T-cell (primary cell): ENCODE results near the gene STEAP3. TPM values are rescaled to one million over a fixed set of nuclear protein-coding genes. Genes with fewer than 3 reads are reported as not detected.

Source experiments
- ATAC-seq, 4 experiments: fragments of 200-7000 bp in 3 of 4; fragments of 150-1000 bp in 1 of 4; cut with Tn5 transposase; replicated peaks in 1 of 4; 1 replicate in 3 of 4; 2 replicates in 1 of 4; pipeline ENCODE4 v1.10.0; 2021; ENCODE audit warnings: moderate library complexity in 3 of 4, mild to moderate bottlenecking in 2 of 4, moderate number of reproducible peaks in 1 of 4
- CTCF ChIA-PET, 2 donors: fragments of 300-600 bp; sonication (Branson Sonifier 250); formaldehyde crosslinking; loops; one replicate each; lab custom pipeline; 2022; ENCODE audit warnings: antibody characterized with exemption in 2 of 2; lab: Charles Lee
- POLR2A ChIA-PET, 2 donors: fragments of 300-600 bp; sonication (Branson Sonifier 250); formaldehyde crosslinking; loops; one replicate each; lab custom pipeline; 2022; ENCODE audit warnings: antibody characterized with exemption in 2 of 2; lab: Charles Lee
- DNase-seq, 35 experiments: peaks; one replicate each; pipeline versions ENCODE4 v3.0.0 to v3.0.0-alpha.2; 2013 to 2023
- H3K27ac ChIP-seq: one replicate; pipeline ENCODE4 v1.5.1; 2013; ENCODE audit warnings: low read length
- H3K27me3 ChIP-seq, 2 experiments: replicated peaks in 1 of 2; 1 replicate in 1 of 2; 2 replicates in 1 of 2; pipeline versions ENCODE4 v1.6.1 to v1.7.0; 2013; ENCODE audit warnings: low read length in 1 of 2, mixed read lengths in 1 of 2; ENCODE audit not compliant: control insufficient read depth in 2 of 2, insufficient read depth in 2 of 2; ENCODE audit errors: extremely low read depth in 1 of 2
- H3K36me3 ChIP-seq, 2 donors: 1 replicate in 1 of 2; 2 replicates in 1 of 2; pipeline versions ENCODE4 v1.6.1 to v1.7.0; 2013; ENCODE audit warnings: low read length in 1 of 2; ENCODE audit not compliant: control insufficient read depth in 2 of 2, insufficient read depth in 1 of 2; ENCODE audit errors: extremely low read depth in 1 of 2
- H3K4me1 ChIP-seq, 2 experiments: 1 replicate in 1 of 2; 2 replicates in 1 of 2; pipeline versions ENCODE4 v1.6.1 to v1.7.0; 2013; ENCODE audit warnings: low read length in 2 of 2, mixed read lengths in 1 of 2; ENCODE audit not compliant: insufficient read depth in 2 of 2, control insufficient read depth in 1 of 2; ENCODE audit errors: extremely low read depth in 1 of 2
- H3K4me3 ChIP-seq, 2 donors: 1 replicate in 1 of 2; 2 replicates in 1 of 2; pipeline versions ENCODE4 v1.5.1 to v1.7.0; 2013; ENCODE audit warnings: mild to moderate bottlenecking in 2 of 2, low read length in 1 of 2, moderate library complexity in 1 of 2; ENCODE audit not compliant: control insufficient read depth in 1 of 2; ENCODE audit errors: extremely low read depth in 1 of 2
- H3K9me3 ChIP-seq: 2 replicates; pipeline ENCODE4 v1.7.0; 2013
- H3K27ac Mint-ChIP-seq, 2 donors: one replicate each; pipeline ENCODE4 v1.8.0; 2020 to 2021; ENCODE audit warnings: mild to moderate bottlenecking in 2 of 2, mixed read lengths in 2 of 2
- H3K27me3 Mint-ChIP-seq, 2 donors: one replicate each; pipeline ENCODE4 v1.8.0; 2021 to 2022; ENCODE audit warnings: mixed read lengths in 2 of 2
- H3K36me3 Mint-ChIP-seq: one replicate; pipeline ENCODE4 v1.8.0; 2021; ENCODE audit warnings: mixed read lengths
- H3K4me1 Mint-ChIP-seq, 3 donors: one replicate each; pipeline ENCODE4 v1.8.0; 2020 to 2022; ENCODE audit warnings: mixed read lengths in 3 of 3, mild to moderate bottlenecking in 1 of 3
- H3K4me3 Mint-ChIP-seq, 3 donors: one replicate each; pipeline ENCODE4 v1.8.0; 2020 to 2022; ENCODE audit warnings: mild to moderate bottlenecking in 3 of 3, mixed read lengths in 3 of 3, moderate library complexity in 3 of 3
- H3K9me3 Mint-ChIP-seq, 3 donors: one replicate each; pipeline ENCODE4 v1.8.0; 2020 to 2022; ENCODE audit warnings: mixed read lengths in 3 of 3
- whole genome bisulfite sequencing: methylation state at CpG from one replicate; pipeline ENCODE4 v1.1.5; 2013; ENCODE audit warnings: missing lambda C conversion rate; ENCODE audit not compliant: insufficient coverage; 5-methylcytosine and 5-hydroxymethylcytosine counted together
- total RNA-seq, 35 experiments: library from RNA in 6 of 35; stranded (reverse) in 6 of 35; fragments of 120-200 nt in 1 of 35; gene quantifications; one replicate each; pipeline versions ENCODE4 v1.2.1 to v1.2.4 and lab custom pipeline; 2013 to 2026

Gene STEAP3
- total RNA-seq, 5 donors from 2014 or later (not counting 1 experiment from before 2014, with no cell fraction given): 0.20 to 0.46 (median 0.23) TPM

GRCh38 chr2:119228136-119228535 lies 4.5 kb downstream of the STEAP3 start:
- H3K4me3 ChIP-seq: no peak overlapping the region
- H3K4me1 Mint-ChIP-seq: no peaks in the 10 kb centered on the region
- ATAC-seq (no peak), DNase-seq (no peak)
- ChIA-PET CTCF (no interaction called here), POLR2A (no interaction called here)
- H3K36me3 ChIP-seq: no peaks in the 10 kb centered on the region
- H3K27me3 Mint-ChIP-seq: peaks cover 4 to 23% of the 10 kb centered on the region in 2 donors
- H3K9me3 ChIP-seq: no peaks in the 10 kb centered on the region
- no peaks in the 10 kb centered on the region for H3K36me3 Mint-ChIP-seq
- H3K27ac Mint-ChIP-seq: no peak overlapping the region
- no peaks in the 10 kb centered on the region for H3K9me3 Mint-ChIP-seq
- no peak overlapping the region for H3K27ac ChIP-seq
- H3K4me3 Mint-ChIP-seq: no peak overlapping the region
- H3K4me1 ChIP-seq: peaks cover 0 to 7% of the 10 kb centered on the region in 2 experiments
- H3K27me3 ChIP-seq: peaks cover 0 to 33% of the 10 kb centered on the region in 2 experiments
- 77% methylated on average over 4 of the region's 5 CpGs for WGBS

GRCh38 chr2:119228964-119229363 lies 5.3 kb downstream of the STEAP3 start:
- H3K4me1 ChIP-seq: peaks cover 0 to 3% of the 10 kb centered on the region in 2 experiments
- ChIA-PET CTCF (interaction anchor here in 1 of 2 donors (0.7 kb wide), 1 partner anchor 647 kb away, joined by 6 read pairs; no protein-coding TSS in a partner anchor), POLR2A (no interaction called here)
- no peak overlapping the region for H3K27ac ChIP-seq
- Mint-ChIP-seq H3K36me3 (no peaks in the 10 kb centered on the region), H3K4me1 (no peaks in the 10 kb centered on the region), H3K27me3 (peaks cover 4 to 20% of the 10 kb centered on the region in 2 donors), H3K9me3 (no peaks in the 10 kb centered on the region), H3K4me3 (no peak overlapping the region), H3K27ac (no peak overlapping the region)
- peaks cover 0 to 32% of the 10 kb centered on the region in 2 experiments for H3K27me3 ChIP-seq
- H3K36me3 ChIP-seq: no peaks in the 10 kb centered on the region
- H3K9me3 ChIP-seq: no peaks in the 10 kb centered on the region
- H3K4me3 ChIP-seq: no peak overlapping the region
- ATAC-seq: no peak
- 81% methylated on average over 4 of the region's 7 CpGs for WGBS
- DNase-seq: no peak

- Mint-ChIP-seq H3K4me1 (no peaks in the 10 kb centered on the region), H3K4me3 (no peak overlapping the region), H3K36me3 (no peaks in the 10 kb centered on the region), H3K9me3 (no peaks in the 10 kb centered on the region), H3K27ac (no peak overlapping the region), H3K27me3 (peaks cover 4 to 16% of the 10 kb centered on the region in 2 donors)
- no peak overlapping the region for H3K4me3 ChIP-seq
- H3K9me3 ChIP-seq: no peaks in the 10 kb centered on the region
- 95% methylated on average over 3 of the region's 3 CpGs for WGBS
- ATAC-seq (no peak), DNase-seq (no peak)
- no peaks in the 10 kb centered on the region for H3K4me1 ChIP-seq
- no peaks in the 10 kb centered on the region for H3K36me3 ChIP-seq
- H3K27ac ChIP-seq: no peak overlapping the region
- peaks cover 0 to 28% of the 10 kb centered on the region in 2 experiments for H3K27me3 ChIP-seq
- ChIA-PET CTCF (interaction anchor here in 1 of 2 donors (0.7 kb wide), 1 partner anchor 646 kb away, joined by 6 read pairs; no protein-coding TSS in a partner anchor), POLR2A (no interaction called here)
These were observed 6.1 kb downstream of the STEAP3 start for GRCh38 chr2:119229716-119230115.

- H3K36me3 Mint-ChIP-seq: no peaks in the 10 kb centered on the region
- no peak for ATAC-seq
- CTCF ChIA-PET: no interaction called here
- DNase-seq: no peak
- peaks cover 4 to 10% of the 10 kb centered on the region in 2 donors for H3K27me3 Mint-ChIP-seq
- H3K9me3 Mint-ChIP-seq: no peaks in the 10 kb centered on the region
- WGBS: 82% methylated on average over 21 of the region's 28 CpGs
- Histone ChIP-seq H3K4me3 (no peak overlapping the region), H3K36me3 (no peaks in the 10 kb centered on the region), H3K4me1 (no peaks in the 10 kb centered on the region), H3K27me3 (peaks cover 0 to 21% of the 10 kb centered on the region in 2 experiments), H3K9me3 (no peaks in the 10 kb centered on the region), H3K27ac (no peak overlapping the region)
- no peak overlapping the region for H3K4me3 Mint-ChIP-seq
- H3K27ac Mint-ChIP-seq: no peak overlapping the region
- POLR2A ChIA-PET: no interaction called here
- no peaks in the 10 kb centered on the region for H3K4me1 Mint-ChIP-seq
These were observed 6.9 kb downstream of the STEAP3 start for GRCh38 chr2:119230219-119231185.

GRCh38 chr2:119231975-119232665 lies 8.5 kb downstream of the STEAP3 start:
- Histone ChIP-seq H3K4me3 (no peak overlapping the region), H3K9me3 (no peaks in the 10 kb centered on the region), H3K4me1 (no peaks in the 10 kb centered on the region), H3K27me3 (peaks cover 0 to 25% of the 10 kb centered on the region in 2 experiments), H3K36me3 (no peaks in the 10 kb centered on the region), H3K27ac (no peak overlapping the region)
- Mint-ChIP-seq H3K9me3 (no peaks in the 10 kb centered on the region), H3K4me3 (no peak overlapping the region), H3K27ac (no peak overlapping the region), H3K36me3 (no peaks in the 10 kb centered on the region), H3K4me1 (no peaks in the 10 kb centered on the region), H3K27me3 (peaks cover 0 to 2% of the 10 kb centered on the region in 2 donors)
- 79% methylated on average over 6 of the region's 10 CpGs for WGBS
- CTCF ChIA-PET: no interaction called here
- DNase-seq (no peak), ATAC-seq (no peak)
- POLR2A ChIA-PET: no interaction called here

- peaks cover 0 to 2% of the 10 kb centered on the region in 2 donors for H3K27me3 Mint-ChIP-seq
- WGBS: 90% methylated on average over 2 of the region's 3 CpGs
- no peak overlapping the region for H3K27ac Mint-ChIP-seq
- H3K9me3 ChIP-seq: no peaks in the 10 kb centered on the region
- DNase-seq (no peak), ATAC-seq (no peak)
- no peak overlapping the region for H3K4me3 ChIP-seq
- H3K27me3 ChIP-seq: peaks cover 0 to 25% of the 10 kb centered on the region in 2 experiments
- H3K36me3 ChIP-seq: no peaks in the 10 kb centered on the region
- no peaks in the 10 kb centered on the region for H3K36me3 Mint-ChIP-seq
- H3K4me1 Mint-ChIP-seq: no peaks in the 10 kb centered on the region
- H3K4me3 Mint-ChIP-seq: no peak overlapping the region
- H3K27ac ChIP-seq: no peak overlapping the region
- H3K4me1 ChIP-seq: no peaks in the 10 kb centered on the region
- ChIA-PET CTCF (no interaction called here), POLR2A (no interaction called here)
- no peaks in the 10 kb centered on the region for H3K9me3 Mint-ChIP-seq
These were observed 9.0 kb downstream of the STEAP3 start for GRCh38 chr2:119232666-119232993.
